Dermis blood vessel endothelial cell (primary cell): ENCODE results near the gene AGPAT1. TPM values are rescaled to one million over a fixed set of nuclear protein-coding genes. Genes with fewer than 3 reads are reported as not detected.
"Not testable (repeated sequence)": the region's sequence is repeated elsewhere in the genome, so short reads cannot be mapped to it uniquely, and the experiment has no call there.

Experiments used
- DNase-seq: peaks from one replicate; pipeline ENCODE4 v3.0.0; 2010
- total RNA-seq: library from RNA; depleted of rRNA; stranded (reverse); fragments of >200 nt; gene quantifications from 2 replicates; pipeline ENCODE4 v1.2.3, GENCODE V29; 2014

The AGPAT1 gene
- total RNA-seq, 1 donor from 2014 or later = 9.5 TPM

DNA sequence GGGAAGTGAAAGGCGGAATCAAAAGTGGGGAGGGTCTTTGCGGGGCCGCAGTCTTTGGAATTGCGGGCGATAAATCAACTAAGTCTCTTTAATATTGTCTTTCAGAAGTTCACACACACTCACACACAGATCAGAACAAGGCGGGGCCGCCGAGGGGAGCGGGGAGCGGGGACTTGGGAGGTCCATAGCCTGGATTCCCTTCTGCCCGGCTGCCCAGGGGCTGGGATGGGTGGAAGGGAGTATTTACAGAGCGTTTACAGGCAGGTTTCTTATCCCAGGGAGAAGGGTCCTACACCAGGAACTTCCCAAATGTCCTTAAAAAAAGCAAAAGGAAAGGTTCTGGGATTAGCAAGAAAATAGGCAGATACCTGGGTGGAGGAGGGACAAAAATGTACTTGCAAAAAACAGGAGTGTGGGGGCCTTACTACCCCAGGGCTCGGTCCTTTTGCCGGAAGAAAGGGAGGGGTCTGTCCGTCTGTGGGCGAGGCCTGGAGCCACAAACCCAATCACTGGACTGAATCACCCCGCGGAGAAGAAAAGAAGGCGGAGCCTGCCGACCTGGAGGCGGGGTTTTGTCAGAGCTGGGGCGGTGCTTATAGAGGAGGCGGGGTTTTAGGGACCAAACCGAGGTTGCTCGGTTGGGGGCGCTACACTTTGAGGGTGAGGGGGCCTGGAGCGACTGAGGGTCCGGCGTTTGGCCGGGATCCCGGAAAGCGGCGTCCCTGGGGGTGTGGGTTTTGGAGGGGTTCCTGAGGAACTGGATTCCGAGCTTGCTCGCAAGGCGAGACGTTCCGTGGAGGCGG, 27.4 kb downstream of the AGPAT1 start:
- DNase-seq = peak; percentile 53

GRCh38 chr6:32147401-32148132, 28.3 kb downstream of the AGPAT1 start:
- no peak for DNase-seq

GRCh38 chr6:32146687-32147086, 29.2 kb downstream of the AGPAT1 start:
- DNase-seq = no peak

- DNase-seq = no peak
Observed at GRCh38 chr6:32146287-32146686, 29.6 kb downstream of the AGPAT1 start.

- not testable (repeated sequence) for DNase-seq
Observed at GRCh38 chr6:32144238-32144637, 31.6 kb downstream of the AGPAT1 start.

DNA sequence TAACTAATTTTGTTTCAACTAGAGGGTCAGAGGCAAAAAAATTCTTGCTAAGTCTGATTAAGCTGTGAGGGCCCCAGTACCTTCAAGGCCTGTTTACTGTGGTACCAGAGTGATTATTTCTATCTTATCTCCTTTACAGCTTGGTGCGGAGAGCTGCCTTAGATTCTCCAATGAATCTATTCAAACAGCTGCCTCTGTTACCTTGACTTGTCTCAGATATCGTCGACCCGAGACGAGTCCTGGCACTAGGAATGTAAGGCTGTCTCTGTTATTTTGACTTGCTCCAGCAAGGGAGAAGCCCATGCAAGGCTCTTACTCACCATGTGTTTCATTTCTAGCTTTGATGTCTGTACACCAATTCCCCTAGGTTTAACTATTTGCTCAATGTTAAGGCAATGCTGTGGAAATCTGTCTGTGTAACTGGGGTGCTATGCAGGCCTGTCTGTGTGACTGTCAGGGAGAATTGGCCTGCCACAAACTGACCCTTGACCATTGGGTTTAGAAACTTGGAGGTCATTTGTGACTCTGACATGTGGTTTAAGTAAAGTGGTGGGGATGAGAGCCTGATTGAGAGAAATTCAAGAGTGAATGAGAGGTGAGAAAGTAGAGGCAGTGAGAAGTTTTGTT, 35.4 kb downstream of the AGPAT1 start:
- DNase-seq = no peak

GRCh38 chr6:32139590-32139989, 36.3 kb downstream of the AGPAT1 start:
- DNase-seq = no peak

DNA sequence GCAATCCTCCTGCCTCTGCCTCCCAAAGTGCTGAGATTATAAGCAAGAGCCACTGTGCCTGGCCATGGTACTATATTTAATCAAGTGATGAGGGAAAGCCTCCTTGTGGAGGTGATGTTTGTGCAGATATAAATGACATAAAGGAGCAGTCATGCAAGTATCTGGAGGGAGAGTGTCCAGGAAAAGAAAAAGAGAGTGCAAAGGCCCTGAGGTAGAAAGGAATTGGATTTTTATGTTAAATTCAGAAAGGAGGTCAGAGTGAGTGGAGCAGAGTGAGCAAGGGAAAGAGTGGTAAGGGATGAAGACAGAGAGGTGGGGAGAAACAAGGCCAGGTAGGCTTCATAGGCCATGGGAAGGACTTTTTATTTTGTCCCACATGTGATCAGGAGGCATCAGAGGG, 38.4 kb downstream of the AGPAT1 start:
- DNase-seq = no peak

DNA sequence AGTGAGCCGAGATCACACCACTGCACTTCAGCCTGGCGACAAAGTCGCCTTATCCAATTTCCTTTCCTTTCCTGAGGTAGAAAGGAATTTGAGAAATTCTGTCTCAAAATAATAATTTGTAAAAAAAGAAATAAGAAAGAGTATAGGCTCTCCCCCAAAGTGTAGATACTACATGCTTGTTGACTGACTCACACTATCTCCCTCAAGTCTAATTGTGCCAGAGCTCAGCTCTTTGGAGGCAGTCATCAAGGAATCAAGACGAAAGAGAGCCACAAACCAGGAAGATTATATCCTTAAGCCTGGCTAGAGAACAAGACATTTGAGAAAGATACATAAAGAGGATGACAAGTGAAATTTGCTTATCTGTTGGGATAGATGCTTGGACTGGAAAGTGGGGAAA, 42.1 kb downstream of the AGPAT1 start:
- no peak for DNase-seq

DNA sequence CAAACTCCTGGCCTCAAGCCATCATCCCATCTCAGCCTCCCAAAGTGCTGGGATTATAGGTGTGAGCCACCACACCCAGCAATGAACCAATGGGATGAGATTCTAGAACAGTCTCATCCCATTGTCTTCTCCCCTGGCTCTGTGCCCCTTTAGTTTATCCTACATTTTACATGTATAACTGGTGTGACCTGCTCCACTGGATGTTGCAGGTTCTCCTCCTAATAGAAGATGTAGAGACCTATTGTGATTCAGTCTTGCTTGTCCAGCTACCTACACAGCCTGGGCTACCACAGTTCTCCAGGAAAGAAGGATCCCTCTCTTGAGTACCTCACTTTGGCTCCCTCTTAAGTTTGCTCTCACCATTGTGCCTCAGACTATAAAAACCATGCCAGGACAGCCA, 43.8 kb downstream of the AGPAT1 start:
- no peak for DNase-seq

GRCh38 chr6:32131439-32131948, 44.4 kb downstream of the AGPAT1 start:
- DNase-seq = no peak

GRCh38 chr6:32129297-32130088, 46.4 kb downstream of the AGPAT1 start:
- DNase-seq = no peak

DNA sequence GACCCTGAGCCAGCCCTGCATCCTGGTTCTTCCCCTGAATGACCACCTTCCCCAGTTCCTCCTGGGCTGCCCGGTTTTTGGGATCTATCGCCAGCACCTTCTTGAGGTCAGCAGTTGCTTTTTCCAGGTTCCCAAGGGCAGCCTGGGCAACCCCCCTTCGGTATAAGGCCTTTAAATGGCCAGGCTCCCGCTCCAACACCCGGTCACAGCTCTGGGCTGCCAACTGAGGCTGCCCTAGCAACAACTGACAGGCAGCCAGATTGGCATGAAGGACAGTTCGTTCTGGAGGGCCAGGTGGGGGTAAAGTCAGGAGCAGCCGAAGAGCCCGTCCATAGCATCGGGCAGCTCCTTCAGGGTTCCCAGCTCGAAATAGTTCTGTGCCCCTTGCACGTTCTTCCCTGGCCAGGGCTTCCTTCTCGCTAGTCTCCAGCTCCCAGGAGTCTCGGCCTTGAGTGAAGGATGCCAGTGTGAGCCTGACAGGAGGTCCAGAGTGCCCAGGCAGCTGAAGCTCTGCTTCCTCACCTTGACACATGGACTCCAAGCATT, 47.1 kb downstream of the AGPAT1 start:
- DNase-seq = no peak

DNA sequence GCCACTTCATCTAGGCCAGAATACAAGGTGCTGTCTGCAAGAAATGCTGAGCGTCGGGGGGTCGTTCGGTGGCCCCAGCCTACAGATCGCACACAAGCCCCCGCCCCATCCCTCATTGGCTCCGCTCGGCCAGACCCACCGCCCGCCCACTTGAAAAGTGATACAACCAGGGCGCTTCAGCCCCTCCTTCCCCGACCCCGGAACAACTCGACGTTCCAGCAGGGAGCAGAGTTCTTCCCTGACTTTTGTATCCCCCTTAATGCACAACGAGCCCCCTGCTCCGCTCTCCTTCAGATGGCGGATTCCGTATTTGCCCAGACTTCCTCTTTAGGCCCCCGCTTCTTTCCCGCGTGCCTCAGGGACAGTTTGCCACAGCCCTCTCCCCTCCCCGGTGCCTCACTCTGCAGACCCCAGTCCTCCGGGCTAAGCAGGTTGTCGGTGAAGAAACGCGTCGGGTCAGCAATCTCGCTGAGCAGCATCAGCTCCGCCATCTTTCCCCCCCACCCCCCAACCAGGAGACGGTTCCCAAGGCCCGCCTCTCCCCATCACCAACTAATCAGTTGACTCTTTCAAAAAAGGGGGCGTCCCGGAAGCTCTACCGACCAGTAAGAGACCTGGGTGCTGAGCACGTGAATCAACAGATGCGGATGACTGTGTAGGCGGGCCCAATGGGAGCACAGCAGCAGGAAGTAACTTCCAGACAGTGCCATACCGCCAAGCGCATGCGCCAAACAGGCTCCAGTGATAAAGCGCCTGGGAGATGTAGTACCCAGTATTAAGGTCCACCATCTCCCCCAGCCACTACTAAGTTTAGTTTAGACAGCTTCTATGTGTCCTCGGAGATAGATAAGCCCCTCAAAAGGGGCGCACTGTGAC, 47.9 kb downstream of the AGPAT1 start, which contains the start of gene ATF6B:
Gene ATF6B, minus strand, starts transcription at position 530 of the 876 bp plus-strand sequence. Its CDS starts 39 bp downstream, at position 491.
- peak; percentile 100 for DNase-seq

DNA sequence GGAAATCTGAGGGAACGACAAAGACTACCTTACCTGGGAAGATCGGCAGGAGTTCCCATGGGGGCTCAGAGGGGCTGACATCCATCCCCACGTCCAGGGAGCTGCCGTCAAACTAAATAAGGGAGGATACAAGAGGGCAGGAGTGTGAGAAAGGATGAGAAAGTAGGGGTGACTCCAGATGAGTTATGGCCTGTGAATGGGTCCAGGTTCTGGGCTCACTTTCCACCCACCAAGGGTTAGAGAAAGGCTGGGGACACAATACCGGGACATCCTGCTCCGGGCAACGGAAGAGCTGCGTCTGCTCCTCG, 48.5 kb downstream of the AGPAT1 start:
- DNase-seq = no peak

- no peak for DNase-seq
Observed at GRCh38 chr6:32126880-32127279, 49.0 kb downstream of the AGPAT1 start.

GRCh38 chr6:32123681-32124080, 52.2 kb downstream of the AGPAT1 start:
- DNase-seq = no peak

DNA sequence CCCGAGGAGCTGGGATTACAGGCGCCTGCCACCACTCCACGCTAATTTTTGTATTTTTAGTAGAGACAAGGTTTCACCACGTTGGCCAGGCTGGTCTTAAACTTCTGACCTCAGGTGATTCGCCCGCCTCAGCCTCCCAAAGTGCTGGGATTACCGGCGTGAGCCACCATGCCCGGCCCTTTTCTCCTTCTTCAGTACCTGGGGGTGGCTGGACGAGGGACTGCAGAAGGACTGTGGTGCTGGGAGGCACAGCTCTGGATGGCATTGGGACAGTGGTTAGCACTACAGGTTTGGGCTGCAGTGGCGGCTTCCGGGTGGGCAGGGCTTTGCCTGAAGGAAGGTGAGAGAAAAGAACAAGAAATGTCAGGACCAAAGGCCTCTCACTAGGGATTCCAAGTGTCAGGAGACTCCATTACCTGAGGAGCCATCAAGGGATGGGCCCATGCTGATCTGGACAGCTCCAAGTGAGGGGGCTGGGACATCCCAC, 55.3 kb downstream of the AGPAT1 start:
- no peak for DNase-seq

GRCh38 chr6:32118782-32119628, 56.9 kb downstream of the AGPAT1 start:
- peak; percentile 93 for DNase-seq
